ENCODE data around the gene BBIP1.

BBIP1 gene

GRCh38 chr10:110863361-110863760 lies 55.6 kb downstream of the BBIP1 start:
- no peak for DNase-seq (ENCODE audit: low spot score)

- DNase-seq (ENCODE audit: low spot score) = no peak
Observed at GRCh38 chr10:110862961-110863360, 56.0 kb downstream of the BBIP1 start.

- DNase-seq (ENCODE audit: low spot score) = no peak
Observed at GRCh38 chr10:110861930-110862649, 56.9 kb downstream of the BBIP1 start.

GRCh38 chr10:110861476-110861875 lies 57.5 kb downstream of the BBIP1 start:
- DNase-seq (ENCODE audit: low spot score) = no peak

- no peak for DNase-seq (ENCODE audit: low spot score)
Observed at GRCh38 chr10:110860576-110861241, 58.3 kb downstream of the BBIP1 start.

- no peak for DNase-seq (ENCODE audit: low spot score)
Observed at GRCh38 chr10:110859973-110860376, 59.0 kb downstream of the BBIP1 start.

DNA sequence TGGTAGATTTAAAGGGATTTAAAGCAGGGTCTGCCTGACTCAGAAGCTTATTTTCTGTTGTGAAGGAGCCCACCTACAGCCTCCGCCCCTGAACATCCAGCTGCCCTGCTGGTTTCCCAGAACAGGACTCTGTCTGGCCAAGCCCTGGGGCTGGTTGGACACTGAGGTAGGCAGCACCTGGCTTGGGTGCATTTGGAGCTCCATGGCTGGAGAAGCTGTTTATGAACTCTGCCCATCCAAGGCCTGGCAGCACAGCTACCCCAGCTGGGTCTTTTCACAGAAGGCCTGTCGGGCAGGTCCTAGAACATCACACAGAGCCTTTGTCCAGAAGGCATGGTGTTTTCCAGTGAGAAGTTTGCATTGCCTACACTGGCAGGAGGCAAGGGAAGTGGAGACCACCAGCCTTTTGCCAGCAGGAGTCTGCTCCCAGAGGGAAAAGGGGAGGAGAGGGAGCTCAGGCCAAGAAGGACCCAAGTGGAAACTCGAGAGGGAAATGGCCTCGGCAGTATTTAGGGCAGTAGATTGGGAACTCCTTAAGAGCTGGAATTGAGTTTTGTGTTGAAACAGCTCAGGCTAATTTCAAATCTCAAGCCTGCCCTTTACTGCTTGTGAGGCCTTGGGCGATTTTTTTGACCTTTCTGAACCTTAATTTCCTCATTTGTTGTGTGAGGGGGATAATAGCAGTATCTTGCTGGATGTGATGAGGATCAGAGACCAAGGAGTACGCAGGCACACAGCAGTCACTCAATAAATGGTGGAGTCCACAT lies 59.6 kb downstream of the BBIP1 start:
- no peak for DNase-seq (ENCODE audit: low spot score)

DNA sequence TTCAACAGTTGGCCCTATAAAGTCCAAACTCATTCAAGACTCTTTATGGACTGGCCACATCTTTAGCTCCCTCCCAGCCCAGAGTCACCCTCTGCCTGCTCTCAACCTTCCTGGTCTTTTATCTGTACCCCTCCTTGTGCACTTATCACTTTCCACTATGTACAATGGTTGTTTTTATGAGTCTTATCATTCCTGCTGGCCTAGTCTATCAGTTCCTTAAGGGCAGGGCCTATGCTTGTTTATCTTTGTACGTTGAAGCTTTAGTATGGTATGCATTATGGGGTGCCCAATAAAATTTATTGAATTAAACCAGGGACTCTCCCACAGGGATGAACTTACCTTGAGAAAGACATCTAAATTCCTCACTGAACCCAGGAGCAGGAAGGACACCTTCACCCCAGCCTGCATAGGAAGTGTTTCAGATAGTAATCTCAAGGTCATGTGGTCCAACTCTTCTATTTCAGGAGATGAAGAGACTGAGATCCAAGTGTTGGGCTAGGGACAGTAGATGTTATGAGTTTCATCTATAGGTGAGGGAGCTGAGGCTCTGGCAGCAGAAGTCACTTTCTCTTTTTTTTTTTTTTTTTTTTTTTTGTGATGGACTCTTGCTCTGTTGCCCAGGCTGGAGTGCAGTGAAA lies 60.6 kb downstream of the BBIP1 start:
- DNase-seq (ENCODE audit: low spot score) = no peak

- DNase-seq (ENCODE audit: low spot score) = no peak
Observed at GRCh38 chr10:110857265-110858171, 61.5 kb downstream of the BBIP1 start.

- DNase-seq (ENCODE audit: low spot score) = no peak
Observed at GRCh38 chr10:110853921-110854605, 64.9 kb downstream of the BBIP1 start.

DNA sequence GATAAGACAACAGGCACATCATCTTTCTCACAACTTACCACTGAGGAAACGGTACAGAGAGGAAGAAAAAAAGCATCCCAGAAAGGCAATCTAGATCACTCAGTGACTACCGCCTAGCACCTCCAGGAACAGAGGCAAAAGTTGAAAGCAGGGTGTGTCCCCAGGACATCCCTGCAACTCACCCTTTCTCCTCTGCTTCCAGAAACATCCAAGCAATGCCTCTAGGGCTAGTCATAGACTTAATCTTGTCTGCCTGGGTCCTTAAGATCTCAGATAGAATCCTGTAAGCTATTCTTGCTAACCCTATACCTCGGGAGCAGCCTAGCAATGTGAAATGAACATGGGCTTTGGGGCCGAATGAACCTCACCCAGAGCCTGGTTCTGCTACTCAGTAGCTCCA lies 66.0 kb downstream of the BBIP1 start:
- no peak for DNase-seq (ENCODE audit: low spot score)

DNA sequence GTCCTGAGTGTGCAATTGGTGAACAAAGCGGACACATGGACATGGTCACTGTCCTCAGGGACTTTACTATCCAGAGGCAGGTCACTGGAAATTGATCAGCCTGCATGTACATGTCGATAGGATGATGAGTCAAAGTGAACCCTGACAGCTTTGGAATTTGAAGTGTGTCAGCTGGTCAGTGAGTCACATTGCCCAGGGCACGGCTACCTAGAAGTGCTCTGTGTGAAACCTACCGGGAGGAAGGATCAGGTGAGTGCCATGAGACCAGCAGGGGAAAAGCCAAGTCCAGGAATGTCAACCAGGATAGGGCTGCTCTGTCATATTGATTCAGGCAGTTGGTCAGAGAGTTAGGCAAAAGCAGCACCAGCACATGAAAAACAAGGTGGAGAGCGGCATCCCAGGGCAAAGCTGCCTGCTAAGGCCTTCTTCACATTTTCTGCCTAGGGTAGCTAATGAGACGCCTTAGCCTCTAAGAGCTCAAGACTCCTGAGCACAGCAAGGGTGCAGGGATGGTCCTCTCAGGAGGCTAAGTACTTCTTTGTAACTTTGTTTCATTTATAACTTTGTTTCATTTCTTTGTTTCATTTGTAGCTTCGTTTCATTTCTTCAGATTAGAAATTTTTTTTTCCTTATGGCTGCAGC lies 66.6 kb downstream of the BBIP1 start:
- DNase-seq (ENCODE audit: low spot score) = peak; percentile 8

DNA sequence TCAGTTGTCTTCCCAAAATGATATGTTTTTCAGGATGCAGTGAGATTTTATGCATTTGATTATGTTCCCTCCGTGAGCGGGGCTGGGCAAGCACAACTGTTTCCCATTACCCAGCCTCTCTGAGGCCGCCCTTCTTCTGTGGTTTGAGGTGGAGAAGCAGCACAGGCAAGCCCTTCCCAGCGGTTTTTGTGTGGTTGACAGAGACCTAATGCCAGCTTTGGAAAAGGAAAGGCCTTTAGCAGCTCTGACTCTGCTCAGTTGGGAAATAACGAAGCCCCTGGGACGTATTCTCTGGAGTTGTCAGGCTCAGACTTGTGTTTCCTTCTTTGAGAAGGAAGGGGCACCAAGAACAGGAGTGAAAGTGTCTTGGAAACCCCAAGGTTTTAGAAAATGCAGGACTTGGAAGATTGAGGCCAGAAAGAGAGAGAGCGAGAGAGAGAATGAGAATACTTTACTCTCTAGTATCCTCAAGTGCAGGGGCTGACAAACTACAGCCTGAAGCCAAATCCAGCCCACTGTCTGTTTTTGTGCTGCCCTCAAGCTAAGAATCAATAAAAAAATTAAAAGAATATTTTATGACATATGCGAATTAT lies 67.9 kb downstream of the BBIP1 start:
- no peak for DNase-seq (ENCODE audit: low spot score)

GRCh38 chr10:110850099-110850498 lies 68.9 kb downstream of the BBIP1 start:
- no peak for DNase-seq (ENCODE audit: low spot score)
